NCI-H2227 treated with DMSO at 0.1 percent for 48 hours (cell line): ENCODE data around the gene SCN4B.
"Not testable (repeated sequence)": the region's sequence is repeated elsewhere in the genome, so short reads cannot be mapped to it uniquely, and the experiment has no call there.

Source experiments
- DNase-seq: peaks from one replicate; lab custom pipeline; 2025; lab: John Stamatoyannopoulos, UW

The SCN4B gene, protein sequence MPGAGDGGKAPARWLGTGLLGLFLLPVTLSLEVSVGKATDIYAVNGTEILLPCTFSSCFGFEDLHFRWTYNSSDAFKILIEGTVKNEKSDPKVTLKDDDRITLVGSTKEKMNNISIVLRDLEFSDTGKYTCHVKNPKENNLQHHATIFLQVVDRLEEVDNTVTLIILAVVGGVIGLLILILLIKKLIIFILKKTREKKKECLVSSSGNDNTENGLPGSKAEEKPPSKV

DNA sequence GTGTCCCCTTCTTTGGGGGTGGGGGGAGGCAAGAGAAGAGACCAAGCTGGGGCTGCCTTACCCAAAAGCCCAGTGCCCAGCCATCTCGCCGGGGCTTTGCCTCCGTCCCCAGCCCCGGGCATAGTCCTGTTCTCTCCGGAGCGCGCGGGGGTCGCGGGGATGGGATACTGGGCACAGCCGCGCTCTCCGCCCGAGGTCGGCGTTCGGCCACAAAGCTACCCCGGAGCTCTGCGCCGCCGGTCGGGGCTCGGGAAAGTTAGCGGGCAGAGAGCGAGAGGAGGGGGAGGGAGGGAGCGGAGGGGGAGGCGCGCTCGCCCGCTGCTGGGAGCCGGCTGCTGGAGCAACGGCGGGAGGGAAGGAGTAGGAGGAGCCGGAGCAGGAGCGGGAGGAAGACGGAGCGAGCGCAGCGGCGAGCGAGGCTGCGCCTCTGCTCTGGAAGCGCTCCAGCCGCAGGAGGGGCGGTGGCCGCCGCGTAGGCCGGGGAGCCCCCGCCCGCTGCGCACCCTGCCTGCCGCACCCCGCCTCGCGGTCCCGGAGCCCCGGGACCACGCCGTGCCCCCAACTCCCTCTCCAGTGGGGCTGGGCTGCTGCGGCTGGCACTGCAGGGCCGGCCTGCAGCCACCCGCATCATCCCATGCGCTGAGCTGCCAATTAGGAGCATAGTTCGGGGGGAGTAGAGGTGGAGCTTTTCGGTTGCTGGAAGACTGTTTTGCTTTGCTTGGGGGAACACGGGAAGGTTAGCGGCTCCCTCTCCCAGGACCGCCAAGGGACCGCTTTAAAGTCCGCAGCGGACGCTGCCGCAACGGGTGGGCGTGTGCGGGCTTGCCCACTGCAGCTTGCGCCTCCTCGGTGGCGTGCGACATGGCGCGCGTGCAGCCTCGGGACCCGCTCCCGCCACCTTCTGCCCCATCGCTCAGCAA, at the start of gene SCN4B:
Gene SCN4B, minus strand, starts transcription at position 272 of the 920 bp plus-strand sequence. Its CDS starts 150 bp downstream, at position 122.
- peak; percentile 26 for DNase-seq

DNA sequence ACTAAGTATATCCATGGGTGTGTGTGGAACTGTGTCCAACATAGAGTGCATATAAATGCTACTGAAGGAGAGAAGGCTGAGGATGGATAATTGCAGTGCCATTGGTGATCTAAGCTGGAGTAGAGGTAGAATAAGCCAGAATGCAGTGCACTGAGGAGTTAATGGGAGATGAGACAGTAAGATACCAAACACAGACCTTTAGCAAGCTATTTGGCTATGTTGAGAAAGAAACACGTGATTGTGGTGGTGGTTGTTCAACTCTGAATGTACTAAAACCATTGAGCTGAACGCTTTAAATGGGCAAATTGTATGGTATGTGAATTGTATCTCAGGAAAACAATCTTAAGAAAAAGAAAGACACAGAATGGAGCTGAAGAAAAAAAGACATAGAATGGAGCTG, 49.3 kb upstream of the SCN4B start:
- no peak for DNase-seq

GRCh38 chr11:118200901-118201680, 48.5 kb upstream of the SCN4B start:
- DNase-seq: no peak

- no peak for DNase-seq
Measured at GRCh38 chr11:118200497-118200896, 47.9 kb upstream of the SCN4B start.

DNA sequence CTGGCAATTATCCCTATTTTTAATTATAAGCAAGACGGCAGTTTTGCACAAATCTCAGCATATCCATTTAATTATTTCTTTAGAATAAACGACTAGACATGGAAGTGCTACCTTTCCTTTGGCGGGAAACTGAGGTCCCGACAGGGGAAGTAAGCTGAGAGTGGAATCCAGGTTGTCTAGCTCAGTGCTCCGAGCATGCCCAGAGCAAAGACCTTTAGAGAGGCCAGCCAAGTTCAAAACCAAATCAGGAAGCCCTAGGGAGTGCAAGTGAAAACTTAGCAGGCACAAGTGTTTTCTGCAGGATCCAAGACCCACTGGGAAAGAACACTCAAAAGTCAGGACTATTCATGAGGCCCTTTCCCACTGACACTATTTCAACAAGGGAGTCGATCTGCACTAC, 46.5 kb upstream of the SCN4B start:
- DNase-seq: no peak

- DNase-seq: peak; percentile 42
Measured at GRCh38 chr11:118198370-118198769, 45.7 kb upstream of the SCN4B start.

DNA sequence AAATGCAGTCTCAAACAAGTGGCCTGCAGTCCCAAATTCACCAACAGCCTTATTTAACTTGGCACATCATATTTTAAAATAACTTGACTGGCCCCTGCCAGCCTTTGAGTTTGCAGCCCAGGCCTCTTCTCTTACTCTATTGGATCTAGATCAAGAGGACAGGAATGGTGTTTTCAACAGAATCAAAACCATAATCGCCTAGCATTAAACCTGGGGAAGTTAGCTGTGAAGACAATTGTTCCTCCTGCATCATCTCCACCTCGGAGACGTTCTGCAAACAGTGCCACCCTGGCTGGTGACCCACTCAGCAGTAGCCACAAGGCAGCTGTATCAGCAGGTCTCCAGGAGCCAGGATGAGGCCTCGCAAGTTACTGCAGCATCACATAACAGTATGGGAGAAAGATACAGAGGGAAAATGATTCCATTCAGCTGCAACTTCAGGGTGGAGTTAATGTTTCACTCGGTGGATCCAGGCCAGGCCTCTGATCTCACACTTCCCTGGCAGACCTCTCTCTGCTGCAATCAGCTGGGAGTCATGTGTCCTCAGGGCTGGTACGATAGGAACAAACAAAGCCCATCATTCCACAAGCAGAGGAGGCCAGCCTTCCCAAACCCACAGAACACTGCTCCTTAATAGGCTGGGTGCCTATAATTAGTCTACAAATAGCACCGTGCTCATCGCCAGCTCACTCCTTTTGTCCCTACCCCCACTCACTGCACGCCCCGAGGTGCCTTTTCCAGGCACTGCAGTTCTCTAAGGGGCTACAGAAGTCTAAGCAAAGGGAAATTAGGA, 42.4 kb upstream of the SCN4B start:
- peak; percentile 55 for DNase-seq

GRCh38 chr11:118193910-118194566, 41.4 kb upstream of the SCN4B start:
- no peak for DNase-seq

GRCh38 chr11:118192817-118193216, 40.2 kb upstream of the SCN4B start:
- not testable (repeated sequence) for DNase-seq

DNA sequence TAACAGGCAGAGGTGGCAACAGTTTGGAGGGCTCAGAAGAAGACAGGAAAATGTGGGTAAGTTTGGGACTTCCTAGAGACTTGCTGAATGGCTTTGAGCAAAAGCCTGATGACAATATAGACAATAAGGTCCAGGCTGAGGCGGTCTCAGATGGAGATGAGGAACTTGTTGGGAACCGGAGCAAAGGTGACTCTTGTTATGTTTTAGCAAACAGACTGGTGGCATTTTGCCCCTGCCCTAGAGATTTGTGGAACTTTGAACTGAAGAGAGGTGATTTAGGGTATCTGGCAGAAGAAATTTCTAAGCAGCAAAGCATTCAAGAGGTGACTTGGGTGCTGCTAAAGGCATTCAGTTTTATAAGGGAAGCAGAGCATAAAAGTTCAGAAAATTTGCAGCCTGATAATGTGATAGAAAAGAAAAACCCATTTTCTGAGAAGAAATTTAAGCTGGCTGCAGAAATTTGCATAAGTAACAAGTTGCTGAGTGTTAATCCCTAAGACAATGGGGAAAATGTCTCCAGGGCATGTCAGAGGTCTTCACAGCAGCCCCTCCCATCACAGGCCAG, 38.4 kb upstream of the SCN4B start:
- DNase-seq: not testable (repeated sequence)

DNA sequence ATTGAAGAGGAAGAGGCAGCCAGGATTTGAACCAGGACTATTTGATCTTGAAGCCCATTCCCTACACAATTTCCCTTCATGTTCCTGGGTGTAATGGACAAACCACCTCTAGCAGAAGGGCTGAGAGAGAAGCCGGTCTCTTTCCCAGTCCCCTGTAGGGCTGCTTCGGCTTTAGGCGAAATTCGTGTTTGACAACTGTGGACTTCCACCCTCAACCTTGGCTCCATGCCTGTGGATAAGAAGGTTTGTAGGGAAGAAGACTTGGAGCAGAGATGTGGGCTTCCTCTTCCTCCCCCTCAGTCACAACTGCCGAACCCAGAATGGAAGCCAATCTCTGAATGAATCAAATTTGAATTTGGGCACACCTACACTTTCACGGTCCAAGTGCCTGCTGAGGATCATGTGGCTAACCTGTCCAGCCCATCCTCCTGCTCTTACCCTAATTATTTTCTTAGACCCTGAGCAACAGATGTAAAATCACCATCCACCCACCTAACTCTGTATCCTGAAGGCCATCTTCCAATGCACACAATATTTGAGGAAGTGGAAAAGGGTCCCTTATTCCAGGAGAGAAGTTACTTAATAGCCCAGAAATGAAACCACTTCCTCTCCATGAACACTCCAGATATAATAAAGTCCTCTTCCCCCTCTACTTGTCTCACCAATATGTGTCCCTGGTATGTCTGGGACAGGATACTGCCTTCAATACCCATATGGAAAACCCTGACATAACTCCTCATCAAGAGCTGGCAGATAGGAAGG, 33.9 kb upstream of the SCN4B start:
- no peak for DNase-seq

DNA sequence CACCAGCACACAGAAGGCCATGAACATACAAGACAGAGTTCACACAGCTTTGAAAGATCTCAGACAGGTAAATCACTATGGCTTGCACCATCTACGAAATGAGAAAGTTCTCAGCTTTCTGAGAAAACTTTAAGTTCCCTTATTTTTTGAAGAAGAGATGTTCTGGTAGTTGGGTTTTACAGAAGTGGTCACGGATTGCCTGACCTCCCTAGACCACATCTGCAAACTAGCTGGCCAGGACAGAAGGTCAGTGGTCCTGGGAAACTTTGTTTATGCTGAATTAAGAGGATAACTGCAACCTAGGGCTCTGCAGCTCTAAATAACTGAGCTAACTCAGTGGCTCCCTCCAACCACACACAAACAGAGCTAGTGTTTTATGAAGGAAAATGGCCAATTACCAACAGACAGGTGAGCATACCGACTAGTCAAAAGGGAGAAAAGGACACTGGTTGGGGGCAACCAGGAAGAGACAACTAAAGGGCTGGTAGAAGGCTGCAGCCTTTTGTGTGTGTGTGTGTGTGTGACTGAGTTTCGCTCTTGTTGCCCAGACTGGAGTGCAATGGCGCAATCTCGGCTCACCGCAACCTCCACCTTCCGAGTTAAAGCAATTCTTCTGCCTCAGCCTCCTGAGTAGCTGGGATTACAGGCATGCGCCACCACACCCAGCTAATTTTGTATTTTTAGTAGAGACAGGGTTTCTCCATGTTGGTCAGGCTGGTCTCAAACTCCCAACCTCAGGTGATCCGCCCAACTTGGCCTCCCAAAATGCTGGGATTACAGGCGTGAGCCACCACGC, 32.4 kb upstream of the SCN4B start:
- no peak for DNase-seq

DNA sequence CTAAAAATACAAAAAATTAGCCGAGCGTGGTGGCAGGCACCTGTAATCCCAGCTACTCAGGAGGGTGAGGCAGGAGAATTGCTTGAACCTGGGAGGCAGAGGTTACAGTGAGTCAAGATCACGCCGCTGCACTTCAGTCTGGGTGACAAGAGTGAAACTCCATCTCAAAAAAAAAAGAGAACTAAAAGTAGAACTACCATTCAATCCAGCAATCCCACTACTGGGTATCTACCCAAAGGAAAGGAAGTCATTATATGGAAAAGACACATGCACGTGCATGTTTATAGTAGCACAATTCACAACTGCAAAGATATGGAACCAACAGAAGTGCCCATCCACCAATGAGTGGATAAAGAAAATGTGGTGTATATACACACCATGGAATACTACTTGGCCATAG, 31.1 kb upstream of the SCN4B start:
- not testable (repeated sequence) for DNase-seq

- DNase-seq: peak; percentile 45
Measured at GRCh38 chr11:118180300-118180703, 27.7 kb upstream of the SCN4B start.

DNA sequence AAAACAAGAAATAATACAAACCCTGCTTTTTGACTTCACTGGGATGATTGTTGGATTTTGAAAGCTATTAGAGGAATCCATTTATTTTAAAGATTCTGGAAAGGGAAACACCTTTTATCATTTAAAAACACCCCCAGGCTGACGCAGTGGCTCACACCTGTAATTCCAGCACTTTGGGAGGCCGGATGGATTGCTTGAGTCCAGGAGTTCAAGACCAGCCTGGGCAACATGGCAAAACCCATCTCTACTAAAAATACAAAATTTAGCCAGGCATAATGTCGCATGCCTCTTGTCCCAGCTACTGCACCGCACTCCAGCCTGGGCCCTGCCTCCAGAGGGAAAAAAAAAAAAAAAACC, 24.1 kb upstream of the SCN4B start:
- no peak for DNase-seq

- peak; percentile 29 for DNase-seq
Measured at GRCh38 chr11:118175993-118176777, 23.6 kb upstream of the SCN4B start, which contains the start of gene SCN2B. Gene SCN2B (minus strand): TSS chr11:118176639. CDS start chr11:118176431, 208 bp downstream.

GRCh38 chr11:118175031-118175992, 22.7 kb upstream of the SCN4B start:
- no peak for DNase-seq
